ENCODE results near the gene SLC36A4.
A peak's percentile ranks its signal among the peaks of the same experiment; 100 is the strongest.
"Not testable (repeated sequence)": the region's sequence is repeated elsewhere in the genome, so short reads cannot be mapped to it uniquely, and the experiment has no call there.

The SLC36A4 gene

GRCh38 chr11:93187290-93187689 is 10.5 kb downstream of the SLC36A4 start:
- Histone ChIP-seq H3F3A (ENCODE audit: insufficient read depth) (no peaks in the 10 kb centered on the region), H3K27me3 (ENCODE audit: low read length) (no peaks in the 10 kb centered on the region), H3K36me3 (ENCODE audit: low read length) (peaks cover 3% of the 10 kb centered on the region), H3K9me3 (ENCODE audit: insufficient read depth, low read length) (no peaks in the 10 kb centered on the region), H3K9me2 (replicated peaks; ENCODE audit: insufficient read depth, low read length) (no peaks in the 10 kb centered on the region), H3K9ac (ENCODE audit: low read length) (no peak overlapping the region), H3K4me3 (ENCODE audit: insufficient read depth, low read length, poor library complexity, severe bottlenecking) (no peak overlapping the region), H2AFZ (ENCODE audit: low read depth, low read length, severe bottlenecking) (no peak overlapping the region), H3K27ac (ENCODE audit: low read depth, low read length) (no peak overlapping the region), H4K20me1 (ENCODE audit: low read depth, low read length) (no peaks in the 10 kb centered on the region; the same call in 1 of the 2 replicates), H3K79me2 (ENCODE audit: insufficient read depth, low read length) (peaks cover 32% of the 10 kb centered on the region), H3K4me2 (ENCODE audit: low read depth, low read length, poor library complexity, severe bottlenecking) (no peak overlapping the region)
- TF ChIP-seq CTCF (IDR thresholded peaks at IDR 0.05; ENCODE audit: insufficient read depth, low read length, poor library complexity, severe bottlenecking), result no peak
- TF ChIP-seq EZH2phosphoT487 (conservative IDR thresholded peaks at IDR 0.05; ENCODE audit: low read length), result no peak

- not testable (repeated sequence) for H3K79me2 ChIP-seq (ENCODE audit: insufficient read depth, low read length); H3K4me2 ChIP-seq (ENCODE audit: low read depth, low read length, poor library complexity, severe bottlenecking); H3K27ac ChIP-seq (ENCODE audit: low read depth, low read length); H3K9me2 ChIP-seq (replicated peaks; ENCODE audit: insufficient read depth, low read length); H2AFZ ChIP-seq (ENCODE audit: low read depth, low read length, severe bottlenecking); H3K4me3 ChIP-seq (ENCODE audit: insufficient read depth, low read length, poor library complexity, severe bottlenecking); H3F3A ChIP-seq (ENCODE audit: insufficient read depth); H3K9me3 ChIP-seq (ENCODE audit: insufficient read depth, low read length); H3K9ac ChIP-seq (ENCODE audit: low read length); H4K20me1 ChIP-seq (ENCODE audit: low read depth, low read length); H3K27me3 ChIP-seq (ENCODE audit: low read length)
- H3K36me3 ChIP-seq (ENCODE audit: low read length), result peaks cover 32% of the 10 kb centered on the region
Measured at GRCh38 chr11:93177891-93178290, 19.9 kb downstream of the SLC36A4 start.

- no peaks in the 10 kb centered on the region for H3K79me2 ChIP-seq (ENCODE audit: insufficient read depth, low read length)
- H3K9ac ChIP-seq (ENCODE audit: low read length), result no peak overlapping the region
- H3K36me3 ChIP-seq (ENCODE audit: low read length), result 0 out of 2 replicates have a peak, but pooled peaks cover 5% of the 10 kb centered on the region
- no peak overlapping the region for H2AFZ ChIP-seq (ENCODE audit: low read depth, low read length, severe bottlenecking)
- no peak overlapping the region for H3K4me3 ChIP-seq (ENCODE audit: insufficient read depth, low read length, poor library complexity, severe bottlenecking)
- H3F3A ChIP-seq (ENCODE audit: insufficient read depth), result 0 out of 2 replicates have a peak, but pooled peaks cover 3% of the 10 kb centered on the region
- TF ChIP-seq CTCF (IDR thresholded peaks at IDR 0.05; ENCODE audit: insufficient read depth, low read length, poor library complexity, severe bottlenecking), result peak; percentile 38
- no peak for TF ChIP-seq EZH2phosphoT487 (conservative IDR thresholded peaks at IDR 0.05; ENCODE audit: low read length)
- H3K9me3 ChIP-seq (ENCODE audit: insufficient read depth, low read length), result no peaks in the 10 kb centered on the region
- H3K27ac ChIP-seq (ENCODE audit: low read depth, low read length), result no peak overlapping the region
- no peaks in the 10 kb centered on the region for H3K27me3 ChIP-seq (ENCODE audit: low read length)
- H3K4me2 ChIP-seq (ENCODE audit: low read depth, low read length, poor library complexity, severe bottlenecking), result no peak overlapping the region
- no peaks in the 10 kb centered on the region for H3K9me2 ChIP-seq (replicated peaks; ENCODE audit: insufficient read depth, low read length)
- no peaks in the 10 kb centered on the region for H4K20me1 ChIP-seq (ENCODE audit: low read depth, low read length)
Measured at GRCh38 chr11:93169950-93170561, 27.7 kb downstream of the SLC36A4 start.

GRCh38 chr11:93169143-93169542 is 28.6 kb downstream of the SLC36A4 start:
- H3K9ac ChIP-seq (ENCODE audit: low read length), result no peak overlapping the region
- H4K20me1 ChIP-seq (ENCODE audit: low read depth, low read length), result no peaks in the 10 kb centered on the region
- no peak overlapping the region for H2AFZ ChIP-seq (ENCODE audit: low read depth, low read length, severe bottlenecking)
- H3F3A ChIP-seq (ENCODE audit: insufficient read depth), result 0 out of 2 replicates have a peak, but pooled peaks cover 3% of the 10 kb centered on the region
- no peak overlapping the region for H3K4me2 ChIP-seq (ENCODE audit: low read depth, low read length, poor library complexity, severe bottlenecking)
- H3K27me3 ChIP-seq (ENCODE audit: low read length), result no peaks in the 10 kb centered on the region
- no peaks in the 10 kb centered on the region for H3K9me2 ChIP-seq (replicated peaks; ENCODE audit: insufficient read depth, low read length)
- peaks cover 11% of the 10 kb centered on the region; the same call in 1 of the 2 replicates for H3K36me3 ChIP-seq (ENCODE audit: low read length)
- no peak overlapping the region for H3K27ac ChIP-seq (ENCODE audit: low read depth, low read length)
- TF ChIP-seq CTCF (IDR thresholded peaks at IDR 0.05; ENCODE audit: insufficient read depth, low read length, poor library complexity, severe bottlenecking) (no peak), EZH2phosphoT487 (conservative IDR thresholded peaks at IDR 0.05; ENCODE audit: low read length) (no peak)
- no peaks in the 10 kb centered on the region for H3K9me3 ChIP-seq (ENCODE audit: insufficient read depth, low read length)
- H3K79me2 ChIP-seq (ENCODE audit: insufficient read depth, low read length), result no peaks in the 10 kb centered on the region
- no peak overlapping the region for H3K4me3 ChIP-seq (ENCODE audit: insufficient read depth, low read length, poor library complexity, severe bottlenecking)

Measured in SU-DHL-6 (cell line).